Central memory CD4-positive, alpha-beta T cell (primary cell): ENCODE results near the gene ITGAE.
"Not testable (repeated sequence)": the region's sequence is repeated elsewhere in the genome, so short reads cannot be mapped to it uniquely, and the experiment has no call there.

ENCODE experiments used
- DNase-seq: peaks from one replicate; pipeline ENCODE4 v3.0.0; 2022
- total RNA-seq, 3 experiments: gene quantifications; one replicate each; lab custom pipeline; 2026; lab: John Stamatoyannopoulos, UW

The ITGAE gene
- total RNA-seq: 7.3 to 10.2 (median 8.3) reads per million in 3 experiments

GRCh38 chr17:3800362-3801271 is at the start of gene ITGAE:
ITGAE (minus strand) TSS chr17:3801188; CDS start chr17:3801144, 44 bp downstream.
- DNase-seq: no peak

- DNase-seq: no peak
Observed at GRCh38 chr17:3848229-3848835, 47.3 kb upstream of the ITGAE start.

- no peak for DNase-seq
Observed at GRCh38 chr17:3847165-3847670, 46.2 kb upstream of the ITGAE start.

- DNase-seq: no peak
Observed at GRCh38 chr17:3846437-3847164, 45.6 kb upstream of the ITGAE start.

GRCh38 chr17:3845621-3846436 is 44.8 kb upstream of the ITGAE start, which contains the start of gene NCBP3:
NCBP3 (minus strand) TSS chr17:3846246; CDS start chr17:3846223, 23 bp downstream.
- peak; percentile 89 for DNase-seq

- DNase-seq: no peak
Observed at GRCh38 chr17:3845291-3845620, 44.3 kb upstream of the ITGAE start.

GRCh38 chr17:3844556-3844955 is 43.6 kb upstream of the ITGAE start:
- not testable (repeated sequence) for DNase-seq

- DNase-seq: peak; percentile 24
Observed at GRCh38 chr17:3843935-3844516, 43.0 kb upstream of the ITGAE start.

GRCh38 chr17:3838206-3838605 is 37.2 kb upstream of the ITGAE start:
- no peak for DNase-seq

- no peak for DNase-seq
Observed at GRCh38 chr17:3836551-3836950, 35.6 kb upstream of the ITGAE start.

GRCh38 chr17:3835410-3836229 is 34.6 kb upstream of the ITGAE start:
- no peak for DNase-seq

GRCh38 chr17:3834811-3835210 is 33.8 kb upstream of the ITGAE start:
- DNase-seq: no peak

- no peak for DNase-seq
Observed at GRCh38 chr17:3828852-3829232, 27.9 kb upstream of the ITGAE start.

GRCh38 chr17:3828151-3828851 is 27.3 kb upstream of the ITGAE start:
- DNase-seq: no peak

GRCh38 chr17:3827124-3827773 is 26.3 kb upstream of the ITGAE start:
- DNase-seq: peak; percentile 64

GRCh38 chr17:3826191-3826590 is 25.2 kb upstream of the ITGAE start:
- no peak for DNase-seq

GRCh38 chr17:3821101-3821500 is 20.1 kb upstream of the ITGAE start:
- no peak for DNase-seq

- DNase-seq: no peak
Observed at GRCh38 chr17:3818786-3819185, 17.8 kb upstream of the ITGAE start.

- no peak for DNase-seq
Observed at GRCh38 chr17:3817851-3818605, 17.0 kb upstream of the ITGAE start.
